MM.1S (cell line): ENCODE data around the gene PRRT3.

Experiments used
- DNase-seq: peaks from one replicate; pipeline ENCODE4 v3.0.0-alpha.2; 2015
- H2AFZ ChIP-seq: fragments of 300-600 bp; sonication (generic); 2 replicates; pipeline ENCODE4 v1.6.0; 2016; ENCODE audit warnings: antibody characterized with exemption, low read length
- H3F3A ChIP-seq: fragments of 300-600 bp; sonication (generic); 2 replicates; pipeline ENCODE4 v1.6.1; 2016; ENCODE audit warnings: mild to moderate bottlenecking, antibody characterized with exemption, low read length, moderate library complexity, mixed read lengths; ENCODE audit not compliant: insufficient read depth
- H3K27ac ChIP-seq: fragments of 300-600 bp; sonication (generic); 2 replicates; pipeline ENCODE4 v1.5.1; 2016; ENCODE audit warnings: mild to moderate bottlenecking, low read length
- H3K27me3 ChIP-seq: fragments of 300-600 bp; sonication (generic); replicated peaks from 2 replicates; pipeline ENCODE4 v1.6.0; 2016; ENCODE audit warnings: low read length; ENCODE audit not compliant: insufficient read depth
- H3K36me3 ChIP-seq: fragments of 300-600 bp; sonication (generic); replicated peaks from 2 replicates; pipeline ENCODE4 v1.6.1; 2016; ENCODE audit warnings: mild to moderate bottlenecking, low read length, mixed read lengths; ENCODE audit not compliant: insufficient read depth
- H3K4me1 ChIP-seq: fragments of 300-600 bp; sonication (generic); 2 replicates; pipeline ENCODE4 v1.6.1; 2016; ENCODE audit warnings: low read length, mixed read lengths
- H3K4me2 ChIP-seq: fragments of 300-600 bp; sonication (generic); 2 replicates; pipeline ENCODE4 v1.6.0; 2016; ENCODE audit warnings: low read depth, low read length
- H3K4me3 ChIP-seq: fragments of 300-600 bp; sonication (generic); 2 replicates; pipeline ENCODE4 v1.5.1; 2016; ENCODE audit warnings: low read length, mixed read lengths
- H3K79me2 ChIP-seq: fragments of 300-600 bp; sonication (generic); 2 replicates; pipeline ENCODE4 v1.6.1; 2016; ENCODE audit warnings: mixed run types, low read length, mixed read lengths
- H3K9ac ChIP-seq: fragments of 300-600 bp; sonication (generic); 2 replicates; pipeline ENCODE4 v1.6.1; 2016; ENCODE audit warnings: low read length, mixed read lengths
- H3K9me2 ChIP-seq: fragments of 300-600 bp; sonication (generic); replicated peaks from 2 replicates; pipeline ENCODE4 v1.6.1; 2016; ENCODE audit warnings: mild to moderate bottlenecking, low read length, mixed read lengths; ENCODE audit not compliant: insufficient read depth
- H3K9me3 ChIP-seq: fragments of 300-600 bp; sonication (generic); replicated peaks from 2 replicates; pipeline ENCODE4 v1.6.1; 2016; ENCODE audit warnings: mild to moderate bottlenecking, low read length, mixed read lengths; ENCODE audit not compliant: insufficient read depth
- H4K20me1 ChIP-seq: fragments of 300-600 bp; sonication (generic); 2 replicates; pipeline ENCODE4 v1.6.1; 2016; ENCODE audit warnings: mild to moderate bottlenecking, low read length, moderate library complexity, mixed read lengths; ENCODE audit not compliant: insufficient read depth
- EZH2 ChIP-seq: fragments of 300-600 bp; sonication (generic); optimal IDR thresholded peaks from 2 replicates; pipeline ENCODE3; 2017; ENCODE audit warnings: low read depth, mild to moderate bottlenecking, antibody characterized with exemption, low read length, mixed read lengths
- EZH2phosphoT487 ChIP-seq: fragments of 300-600 bp; sonication (generic); IDR thresholded peaks from 2 replicates; pipeline ENCODE4 v1.6.1; 2018; ENCODE audit warnings: antibody characterized with exemption, low read length
- TF ChIP-seq, protein P1 (sequence below): fragments of 300-600 bp; sonication (generic); IDR thresholded peaks from 2 replicates; pipeline ENCODE4 v1.5.1; 2016; ENCODE audit warnings: antibody characterized with exemption, low read length, mixed read lengths

PRRT3 gene

DNA sequence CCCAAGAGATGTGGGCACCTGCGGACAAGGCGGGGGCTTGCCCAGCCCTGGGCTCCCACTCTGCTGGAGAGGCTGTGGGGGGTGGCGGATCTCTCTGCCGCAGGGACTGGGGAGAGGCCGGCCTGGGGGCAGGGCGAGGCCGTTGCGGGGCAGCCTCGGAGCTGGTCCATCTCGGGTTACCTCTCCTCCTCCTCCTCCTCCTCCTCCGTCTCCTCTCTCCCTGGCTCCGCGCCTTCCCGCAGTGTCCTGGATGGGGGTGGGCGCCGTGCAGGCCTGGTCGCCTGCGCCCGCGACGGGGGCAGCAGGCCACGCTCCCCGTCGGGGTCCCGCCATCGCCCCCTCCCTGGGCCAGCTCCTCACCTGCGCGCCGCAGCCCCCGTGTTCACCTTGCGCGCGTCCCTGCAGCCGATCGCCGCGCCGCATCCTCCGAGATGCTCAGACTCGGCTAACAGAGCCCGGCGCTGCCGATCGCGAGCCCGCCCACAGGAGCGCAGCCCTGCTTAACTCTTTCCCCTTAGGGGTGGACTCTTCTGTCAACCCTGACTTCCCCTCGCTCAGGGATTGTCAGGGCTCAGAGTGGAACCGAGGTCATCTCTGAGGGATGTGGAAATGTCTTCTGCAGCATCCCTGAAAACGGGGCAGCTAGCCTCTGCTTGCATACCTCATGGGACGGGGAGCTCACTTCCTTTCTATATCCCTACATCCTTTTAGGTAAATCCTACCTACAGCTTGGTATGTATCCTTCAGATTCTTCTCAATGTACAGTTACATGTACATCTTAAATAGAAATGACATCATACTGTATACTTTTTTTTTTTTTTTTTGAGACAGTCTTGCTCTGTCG is at the start of gene PRRT3:
Gene PRRT3 (minus strand): TSS at position 447 of the 844 bp plus-strand sequence. CDS start 2,293 bp downstream, outside the sequence.
- Histone ChIP-seq H2AFZ (peak within 1 kb of the TSS; percentile 90), H3K9me3 (no peaks in the 10 kb centered on the region), H3K9me2 (no peaks in the 10 kb centered on the region), H4K20me1 (no peaks in the 10 kb centered on the region), H3K4me3 (peak within 1 kb of the TSS; percentile 82), H3K4me2 (peak within 1 kb of the TSS; percentile 99), H3K27ac (no peak within 1 kb of the TSS), H3F3A (no peaks in the 10 kb centered on the region), H3K9ac (peak within 1 kb of the TSS; percentile 37; the same call in 1 of the 2 replicates), H3K4me1 (0 out of 2 replicates have a peak, but pooled peaks cover 5% of the 10 kb centered on the region), H3K36me3 (no peaks in the 10 kb centered on the region), H3K79me2 (no peaks in the 10 kb centered on the region), H3K27me3 (no peaks in the 10 kb centered on the region)
- TF ChIP-seq, protein P1, sequence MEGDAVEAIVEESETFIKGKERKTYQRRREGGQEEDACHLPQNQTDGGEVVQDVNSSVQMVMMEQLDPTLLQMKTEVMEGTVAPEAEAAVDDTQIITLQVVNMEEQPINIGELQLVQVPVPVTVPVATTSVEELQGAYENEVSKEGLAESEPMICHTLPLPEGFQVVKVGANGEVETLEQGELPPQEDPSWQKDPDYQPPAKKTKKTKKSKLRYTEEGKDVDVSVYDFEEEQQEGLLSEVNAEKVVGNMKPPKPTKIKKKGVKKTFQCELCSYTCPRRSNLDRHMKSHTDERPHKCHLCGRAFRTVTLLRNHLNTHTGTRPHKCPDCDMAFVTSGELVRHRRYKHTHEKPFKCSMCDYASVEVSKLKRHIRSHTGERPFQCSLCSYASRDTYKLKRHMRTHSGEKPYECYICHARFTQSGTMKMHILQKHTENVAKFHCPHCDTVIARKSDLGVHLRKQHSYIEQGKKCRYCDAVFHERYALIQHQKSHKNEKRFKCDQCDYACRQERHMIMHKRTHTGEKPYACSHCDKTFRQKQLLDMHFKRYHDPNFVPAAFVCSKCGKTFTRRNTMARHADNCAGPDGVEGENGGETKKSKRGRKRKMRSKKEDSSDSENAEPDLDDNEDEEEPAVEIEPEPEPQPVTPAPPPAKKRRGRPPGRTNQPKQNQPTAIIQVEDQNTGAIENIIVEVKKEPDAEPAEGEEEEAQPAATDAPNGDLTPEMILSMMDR, result no peak
- TF ChIP-seq EZH2phosphoT487 (no peak), EZH2 (no peak)
- peak; percentile 59 for DNase-seq

DNA sequence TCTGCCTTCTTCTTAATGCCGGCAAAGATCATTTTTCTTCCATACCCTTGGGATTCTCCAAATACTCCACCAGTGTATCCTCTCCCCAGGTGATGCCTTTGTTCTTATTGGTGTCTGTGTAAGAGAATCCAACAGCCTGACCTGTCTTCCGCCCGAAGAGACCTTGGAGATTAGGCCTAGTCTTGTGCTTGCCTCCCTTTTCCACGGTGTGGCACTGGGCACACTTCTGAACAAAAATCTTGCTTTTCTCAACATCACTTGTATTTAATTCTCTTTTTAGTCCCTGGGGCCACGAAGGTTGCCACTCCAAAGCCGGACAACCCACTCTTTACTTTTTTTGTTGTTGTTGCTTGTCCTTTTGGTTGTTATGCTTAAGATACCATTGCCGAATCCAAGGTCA is 48.5 kb upstream of the PRRT3 start:
- Histone ChIP-seq H3K9me2 (no peaks in the 10 kb centered on the region), H2AFZ (no peak overlapping the region), H3K4me1 (no peaks in the 10 kb centered on the region), H3K27ac (no peak overlapping the region), H3K79me2 (peaks cover 33% of the 10 kb centered on the region), H3K4me2 (no peak overlapping the region), H3K9me3 (no peaks in the 10 kb centered on the region), H3K36me3 (no peaks in the 10 kb centered on the region), H4K20me1 (no peaks in the 10 kb centered on the region), H3F3A (no peaks in the 10 kb centered on the region), H3K27me3 (no peaks in the 10 kb centered on the region), H3K4me3 (no peak overlapping the region), H3K9ac (no peak overlapping the region)
- TF ChIP-seq EZH2phosphoT487 (no peak), EZH2 (no peak)
- TF ChIP-seq, protein P1, result no peak
- DNase-seq, result no peak

DNA sequence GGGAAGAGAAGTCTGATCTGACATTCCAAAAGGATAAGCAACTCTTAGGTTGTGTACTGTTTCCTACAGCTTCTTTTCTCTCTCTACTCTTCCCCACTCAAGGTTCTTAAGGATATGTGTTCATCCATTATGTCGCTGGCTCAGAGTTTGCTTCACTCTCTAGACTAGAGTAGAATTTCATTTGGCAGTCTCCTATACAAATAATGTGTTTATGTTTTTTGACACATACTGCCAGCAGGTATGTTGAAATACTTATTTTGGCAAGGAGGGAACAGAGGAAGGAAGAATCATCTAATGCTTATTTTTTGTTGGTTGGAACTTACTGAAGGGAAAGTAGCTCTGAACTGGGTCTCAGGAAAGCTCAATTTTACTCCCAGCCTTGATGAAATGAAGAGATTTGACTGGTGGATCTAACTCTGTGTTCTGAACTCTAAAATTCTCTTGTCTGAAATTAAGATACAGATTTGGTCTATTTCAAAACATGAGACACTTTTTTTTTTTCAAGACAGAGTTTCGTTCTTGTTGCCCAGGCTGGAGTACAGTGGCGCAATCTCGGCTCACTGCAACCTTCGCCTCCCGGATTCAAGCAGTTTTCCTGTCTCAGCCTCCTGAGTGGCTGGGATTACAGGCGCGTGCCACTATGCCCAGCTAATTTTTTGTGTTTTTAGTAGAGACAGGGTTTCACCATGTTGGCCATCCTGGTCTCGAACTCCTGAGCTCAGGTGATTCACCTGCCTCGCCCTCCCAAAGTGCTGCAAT is 42.1 kb upstream of the PRRT3 start:
- H3K9ac ChIP-seq, result no peak overlapping the region
- H3K27ac ChIP-seq, result no peak overlapping the region
- H3K4me1 ChIP-seq, result no peaks in the 10 kb centered on the region
- TF ChIP-seq EZH2phosphoT487 (no peak), EZH2 (no peak)
- TF ChIP-seq, protein P1, result no peak
- H2AFZ ChIP-seq, result no peak overlapping the region
- H3K4me2 ChIP-seq, result no peak overlapping the region
- H3K4me3 ChIP-seq, result no peak overlapping the region
- H3F3A ChIP-seq, result 0 out of 2 replicates have a peak, but pooled peaks cover 3% of the 10 kb centered on the region
- DNase-seq, result no peak
- peaks cover 69% of the 10 kb centered on the region for H3K79me2 ChIP-seq
- no peaks in the 10 kb centered on the region for H3K36me3 ChIP-seq
- H3K9me2 ChIP-seq, result no peaks in the 10 kb centered on the region
- no peaks in the 10 kb centered on the region for H3K27me3 ChIP-seq
- no peaks in the 10 kb centered on the region for H3K9me3 ChIP-seq
- H4K20me1 ChIP-seq, result no peaks in the 10 kb centered on the region; the same call in 1 of the 2 replicates
